HG02610 (cell line): ENCODE data around the gene RPTOR.

Experiments used
- ATAC-seq: cut with Tn5 transposase; IDR thresholded peaks from one replicate; pipeline ENCODE4 v1.9.1; 2021; ENCODE audit warnings: mild to moderate bottlenecking, moderate library complexity; ENCODE audit not compliant: unreplicated experiment

The RPTOR gene

DNA sequence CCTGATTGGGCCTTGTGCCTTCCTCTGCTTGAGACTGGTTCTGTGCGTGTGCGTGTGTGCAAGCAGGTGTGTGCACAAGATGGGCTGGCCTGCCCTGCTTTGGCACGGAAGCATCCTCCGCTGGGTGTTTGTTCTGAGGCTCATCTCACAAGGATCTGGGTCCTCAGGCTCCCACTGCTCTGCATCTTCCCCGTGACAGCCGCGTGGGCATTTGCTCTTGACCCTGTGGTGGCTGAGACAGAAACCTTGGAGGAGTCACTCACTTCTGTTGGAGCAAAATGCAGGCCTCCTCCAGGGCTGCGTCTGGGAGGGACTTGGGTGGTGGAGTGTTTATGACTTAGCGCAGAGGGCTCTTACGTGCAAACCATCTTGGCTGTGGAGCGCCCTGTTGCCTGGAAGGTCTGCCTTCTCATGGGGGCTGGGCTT, 119.2 kb downstream of the RPTOR start:
- no peak for ATAC-seq

DNA sequence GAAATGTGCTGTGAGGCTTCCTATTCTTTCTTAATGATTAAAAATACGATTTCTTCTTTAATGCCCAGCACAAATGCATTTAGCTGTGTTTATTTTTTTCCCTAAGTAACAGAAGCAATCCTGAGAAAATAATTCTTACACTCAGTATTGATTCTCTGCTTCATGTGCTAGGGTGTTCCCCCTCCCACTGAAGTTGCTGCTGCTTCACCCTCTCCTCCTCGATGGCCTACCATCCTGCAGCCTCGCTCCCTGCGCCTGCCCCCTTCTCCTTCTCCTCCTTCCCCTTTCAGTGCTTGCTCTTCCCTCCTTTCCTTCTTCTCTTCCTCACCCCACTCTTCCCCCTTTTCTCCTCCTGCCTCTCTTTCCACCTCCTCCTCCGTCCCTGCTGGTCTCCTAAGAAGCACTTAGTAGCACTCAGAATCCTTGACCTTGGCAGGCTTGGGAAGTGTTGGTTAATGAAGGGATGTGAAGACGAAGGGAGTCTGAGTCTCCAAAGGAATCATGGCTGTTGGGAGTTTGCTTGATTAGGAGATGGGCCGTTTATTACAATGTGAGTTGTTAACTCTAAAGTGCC, 119.7 kb downstream of the RPTOR start:
- ATAC-seq: no peak

DNA sequence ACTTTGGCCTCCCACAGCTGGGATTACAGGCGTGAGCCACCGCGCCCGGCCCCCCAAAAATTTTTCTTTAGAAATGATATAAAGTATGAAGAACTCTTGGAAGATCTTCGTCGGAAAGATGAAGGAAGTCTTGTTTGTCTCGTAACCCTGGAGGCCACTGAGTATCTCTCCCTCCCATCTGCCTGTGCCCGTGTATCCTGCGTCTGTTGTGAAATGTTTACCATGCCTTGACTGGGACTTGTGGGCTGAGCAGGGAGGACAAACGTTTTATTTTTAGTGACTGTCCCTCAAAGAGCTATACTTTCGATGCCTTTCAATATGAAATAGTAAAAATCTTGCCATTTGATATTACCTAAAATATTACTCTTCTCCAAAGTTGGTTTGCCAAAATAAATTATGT, 121.2 kb downstream of the RPTOR start:
- no peak for ATAC-seq

DNA sequence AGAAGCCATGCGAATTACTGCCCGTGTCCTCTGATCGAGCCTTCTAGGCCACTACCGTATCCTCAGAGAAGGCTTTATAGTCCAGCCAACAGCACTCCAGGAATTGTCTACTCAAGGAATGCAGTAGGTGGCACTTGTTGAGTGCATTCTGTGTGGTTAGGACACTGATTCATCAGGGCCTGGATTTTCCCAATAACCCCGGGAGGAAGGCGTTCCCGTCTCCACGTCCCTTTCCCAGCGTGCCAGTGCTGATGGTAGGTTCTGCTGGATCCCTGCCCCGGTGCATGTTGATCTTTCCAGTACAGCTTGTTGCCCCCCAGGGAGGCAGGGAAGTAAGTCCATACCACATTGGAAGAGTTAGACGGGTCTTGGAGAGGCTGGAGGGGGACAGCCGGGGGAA, 122.2 kb downstream of the RPTOR start:
- ATAC-seq: no peak

DNA sequence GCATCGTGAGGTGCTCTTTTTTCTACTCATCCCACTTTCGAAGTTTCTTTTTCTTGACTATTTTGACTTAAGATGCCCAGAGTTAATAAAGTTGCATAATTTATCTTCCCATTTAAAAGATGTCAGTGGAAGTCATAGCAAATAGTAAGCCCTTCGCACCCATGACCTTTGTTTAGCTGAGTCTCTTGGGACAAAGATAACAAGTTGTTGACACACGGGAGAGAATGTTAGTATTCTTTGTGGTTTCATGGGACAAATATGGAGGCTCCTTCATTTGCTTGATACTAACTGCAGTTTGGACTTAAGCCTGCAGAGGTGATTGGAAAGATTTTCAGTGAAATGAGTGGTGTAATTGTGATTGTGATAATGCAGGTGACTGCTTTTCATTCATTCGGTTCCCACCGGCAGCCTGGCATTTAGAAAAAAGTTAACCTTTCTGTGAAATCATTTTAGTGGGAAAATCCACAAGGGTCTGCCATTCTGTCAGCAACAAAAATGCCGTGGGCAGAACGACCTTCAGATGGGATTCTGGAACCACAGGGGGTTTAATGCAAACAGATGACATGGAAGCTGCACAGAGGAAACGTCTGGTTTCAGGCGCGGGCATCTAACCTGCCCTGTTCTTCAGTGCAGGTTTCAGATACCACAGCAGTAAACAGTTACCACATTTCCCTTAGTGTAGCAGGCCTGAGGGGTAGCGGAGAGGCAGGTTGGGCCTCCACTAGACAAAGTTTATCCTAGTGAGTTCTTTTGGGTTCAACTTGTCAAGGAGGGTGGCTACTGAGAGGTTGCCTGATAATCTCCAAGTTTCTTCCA, 123.0 kb downstream of the RPTOR start:
- ATAC-seq: no peak

DNA sequence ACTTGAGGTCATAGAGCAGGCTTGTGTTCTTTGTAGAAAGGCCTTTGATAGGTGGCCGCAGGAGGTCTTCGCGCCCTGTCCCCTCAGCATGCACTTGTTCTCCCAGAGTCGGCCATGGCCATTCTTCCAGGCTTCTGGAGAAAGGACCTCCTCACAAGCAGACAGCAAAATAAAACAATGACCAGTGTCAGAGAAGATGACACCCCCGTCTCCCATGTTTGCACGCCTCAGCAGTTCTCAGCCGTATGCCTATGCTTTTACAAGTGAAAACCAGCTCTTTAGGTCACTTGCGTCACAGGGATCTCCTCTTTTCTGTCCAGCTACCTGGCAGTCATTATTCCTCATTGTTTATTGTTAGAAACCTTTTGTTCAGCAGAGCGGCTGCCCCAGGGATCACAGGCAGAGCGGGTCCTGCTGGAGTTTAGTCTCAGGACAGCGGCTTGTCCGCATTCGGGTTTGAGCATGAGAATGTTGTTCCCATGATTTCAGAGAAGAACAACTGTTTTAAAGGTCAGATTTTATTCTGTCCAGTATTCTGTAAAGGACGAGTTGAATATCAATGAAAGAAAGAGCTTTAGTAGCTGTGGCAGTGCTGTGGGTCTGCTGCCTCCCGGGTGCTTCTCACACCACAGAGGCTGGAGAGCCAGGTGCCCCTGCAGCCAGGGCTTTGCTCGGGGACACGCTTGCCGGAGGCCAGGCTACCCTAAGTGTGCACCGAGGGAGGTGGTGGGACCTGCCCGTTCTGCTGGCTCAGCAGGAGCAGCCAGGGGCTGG, 123.9 kb downstream of the RPTOR start:
- ATAC-seq: no peak

DNA sequence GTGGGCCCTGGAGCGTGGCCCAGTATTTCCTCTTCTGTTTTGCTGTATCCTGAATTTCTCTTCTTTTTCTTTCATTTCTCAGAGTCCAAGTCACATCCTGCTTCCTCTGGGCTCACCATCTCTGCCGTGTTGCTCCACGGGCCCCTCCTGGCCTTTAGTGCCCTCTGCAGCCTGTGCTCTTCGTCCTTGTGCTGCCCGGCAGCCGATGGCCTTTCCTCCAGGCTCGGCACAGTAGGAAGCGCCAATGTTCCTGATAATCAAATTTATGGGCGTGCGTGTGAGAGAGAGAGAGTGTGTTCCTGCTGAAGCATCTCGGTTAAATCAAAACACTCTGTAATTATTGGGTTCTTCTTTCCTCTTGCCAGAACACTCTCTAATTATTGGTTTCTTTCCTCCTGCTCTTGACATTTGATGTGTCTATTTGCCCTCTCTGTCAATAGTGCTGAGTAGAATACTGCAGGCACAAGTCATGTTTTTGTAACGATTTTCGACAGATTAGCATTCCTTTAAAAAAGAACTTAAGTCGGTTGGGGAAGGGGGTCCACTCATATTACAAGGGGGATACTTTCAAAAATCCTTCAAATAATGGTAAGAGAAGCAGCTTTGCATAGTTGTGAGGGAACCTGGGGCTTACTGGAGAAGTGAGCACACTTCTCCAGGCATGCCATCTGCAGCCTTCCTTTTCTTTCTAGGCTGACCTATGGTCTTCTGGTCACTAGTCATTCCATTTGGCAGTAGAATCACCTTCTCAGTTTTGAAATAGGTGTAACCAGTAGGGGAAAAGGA, 126.6 kb downstream of the RPTOR start:
- ATAC-seq: no peak

DNA sequence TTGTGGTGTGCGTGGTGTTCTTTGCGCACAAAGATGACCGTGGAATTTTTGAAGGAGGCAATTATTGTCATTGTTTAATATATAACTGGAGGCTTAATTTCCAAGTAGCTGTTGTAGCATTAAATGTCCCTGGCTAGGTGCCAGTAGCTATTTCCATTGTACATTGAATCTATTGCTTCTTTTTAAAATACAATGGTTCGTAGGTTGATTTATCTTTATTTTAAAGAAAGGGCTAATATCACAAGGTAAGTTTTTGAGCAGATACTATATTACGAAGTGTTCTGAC, 127.1 kb downstream of the RPTOR start:
- no peak for ATAC-seq

DNA sequence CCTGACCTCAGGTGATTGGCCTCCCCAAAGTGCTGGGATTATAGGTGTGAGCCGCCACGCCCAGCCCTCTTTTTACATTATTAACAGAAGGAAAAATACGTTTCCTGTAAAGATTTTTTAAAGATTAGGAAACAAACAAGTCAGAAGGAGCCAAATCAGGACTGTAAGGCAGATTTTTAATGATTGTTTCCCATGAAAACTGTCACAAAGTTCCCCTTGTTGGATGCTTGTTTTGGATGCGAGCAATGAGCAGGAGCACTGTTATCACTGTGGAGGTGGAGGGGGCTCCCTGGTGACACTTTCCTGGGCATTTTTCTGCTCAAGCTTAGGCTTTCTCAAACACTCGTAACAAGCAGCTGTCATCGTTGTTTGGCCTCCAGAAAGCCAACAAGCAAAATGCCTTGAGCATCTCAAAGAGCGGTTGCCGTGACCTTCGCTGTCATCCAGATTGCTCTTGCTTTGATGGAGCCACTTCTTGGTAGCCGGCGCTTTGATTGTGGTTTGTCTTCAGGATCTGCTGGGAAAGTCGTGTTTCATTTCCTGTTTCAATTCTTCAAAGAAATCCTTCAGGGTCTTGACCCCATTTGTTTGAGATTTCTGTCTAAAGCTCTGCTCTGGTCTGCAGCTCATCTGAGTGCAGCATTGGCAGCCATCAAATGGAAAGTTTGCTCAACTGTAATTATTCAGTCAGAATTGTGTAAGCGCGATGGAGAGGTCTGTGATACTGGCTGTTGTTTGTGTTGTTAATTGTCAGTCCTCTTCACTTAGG, 128.7 kb downstream of the RPTOR start:
- ATAC-seq: no peak

DNA sequence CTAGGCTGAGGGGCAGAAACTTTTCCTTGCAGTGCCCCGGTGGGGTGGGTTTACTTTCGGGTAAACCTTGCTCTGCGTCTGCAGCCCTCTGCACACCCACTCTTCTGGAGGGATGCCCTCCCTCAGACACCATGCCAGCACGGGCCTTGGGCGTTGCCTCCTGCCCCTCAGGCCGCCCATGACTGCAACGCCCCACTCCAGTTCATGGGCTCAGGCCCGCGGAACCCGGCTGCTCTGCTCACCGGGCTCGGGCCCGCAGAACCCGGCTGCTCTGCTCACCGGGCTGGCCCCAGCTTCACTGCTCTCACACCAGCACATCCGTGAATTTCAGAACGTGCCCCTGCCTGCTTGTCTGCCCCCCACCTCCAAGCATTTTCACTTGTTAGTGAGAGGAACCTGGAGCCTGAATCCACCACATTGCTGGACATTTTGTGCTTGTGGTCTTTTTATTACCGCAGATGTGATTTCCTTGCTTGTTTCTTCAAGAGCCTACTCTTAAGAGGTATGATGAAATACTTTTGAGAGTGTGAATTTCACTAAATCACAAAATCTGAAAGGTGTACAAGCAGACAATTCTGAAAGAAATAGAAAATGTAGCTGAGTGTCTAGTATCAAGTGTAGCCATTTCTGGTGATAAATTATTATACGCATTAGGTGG, 130.9 kb downstream of the RPTOR start:
- no peak for ATAC-seq

DNA sequence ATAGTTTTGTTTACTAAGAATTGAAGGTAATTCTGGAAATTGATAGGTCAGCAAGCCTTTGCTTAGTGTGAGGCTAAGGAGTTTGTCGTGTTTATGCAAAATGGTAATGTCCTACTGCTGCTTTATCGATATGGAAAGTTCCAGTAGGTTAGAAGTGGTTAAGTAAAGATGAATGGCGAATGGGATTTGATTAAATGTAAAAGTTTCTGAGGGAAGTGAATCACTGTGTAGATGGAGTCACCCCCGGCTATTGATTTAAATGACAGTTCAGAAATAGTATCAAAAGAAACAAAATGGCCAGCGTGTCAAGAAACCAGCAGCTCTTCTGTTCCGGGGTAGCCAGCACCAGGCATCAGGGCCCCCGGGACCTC, 131.4 kb downstream of the RPTOR start:
- no peak for ATAC-seq

DNA sequence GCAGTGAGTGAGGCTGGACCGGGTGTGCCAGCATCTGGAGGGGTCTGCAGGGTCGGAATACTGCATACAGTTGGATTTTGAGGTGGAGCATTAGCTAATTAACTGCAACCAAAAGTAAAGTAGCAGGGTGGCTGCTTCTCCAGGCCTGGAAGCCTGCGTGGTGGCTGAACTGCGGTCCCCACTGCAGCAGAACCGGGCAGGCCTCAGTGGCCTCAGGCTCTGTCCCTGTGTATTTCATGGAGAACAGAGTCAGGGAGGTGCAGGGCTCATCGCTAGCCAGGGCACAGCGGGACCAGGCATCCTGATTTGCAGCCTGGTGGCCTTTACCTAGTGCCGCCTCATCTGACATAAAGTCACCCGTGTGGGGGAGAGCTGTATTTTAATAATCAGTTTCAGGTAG, 131.9 kb downstream of the RPTOR start:
- ATAC-seq: no peak

DNA sequence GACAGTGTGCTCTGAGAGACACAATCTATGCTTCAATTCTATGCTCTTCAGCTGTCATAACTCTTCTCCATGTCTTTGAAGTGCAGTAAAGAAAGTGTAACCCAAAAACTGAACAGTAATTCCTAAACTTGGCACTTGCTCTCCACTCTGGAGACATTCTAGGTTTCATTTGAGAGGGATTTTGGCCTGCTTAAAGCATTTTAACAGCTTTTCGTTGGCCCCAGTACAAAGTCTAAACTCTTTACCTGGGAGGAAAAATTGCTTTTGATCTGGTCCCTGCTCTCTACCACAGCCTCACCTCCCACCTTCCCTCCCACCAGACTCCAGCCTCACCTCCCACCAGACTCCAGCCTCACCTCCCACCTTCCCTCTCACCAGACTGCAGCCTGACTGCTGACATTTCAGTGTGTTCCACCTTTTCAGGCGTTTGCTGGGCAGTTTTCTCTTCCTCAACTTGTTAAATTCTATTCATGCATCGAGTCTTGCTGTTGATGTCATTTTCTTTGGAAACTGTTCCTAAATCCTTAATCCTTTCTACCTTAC, 132.6 kb downstream of the RPTOR start:
- ATAC-seq: no peak

DNA sequence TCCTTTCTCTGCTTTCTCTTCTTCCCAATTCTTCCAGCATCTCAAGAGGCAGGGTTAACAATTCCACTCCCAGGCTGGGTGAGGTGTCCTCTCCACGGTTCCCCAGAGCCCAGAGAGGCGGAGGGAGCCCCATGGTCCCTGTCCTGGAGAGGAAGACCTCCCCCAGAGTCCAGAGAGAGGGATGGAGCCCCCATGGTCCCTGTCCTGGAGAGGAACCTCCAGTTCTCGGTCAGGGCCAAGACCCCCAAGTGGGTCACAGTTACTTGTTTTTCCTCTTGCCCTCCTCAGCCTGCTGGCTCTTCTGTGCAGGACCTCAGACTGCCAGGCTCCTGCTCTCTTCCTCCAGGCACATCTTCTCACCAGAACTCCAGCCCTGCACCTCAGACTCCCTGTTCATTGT, 135.2 kb downstream of the RPTOR start:
- ATAC-seq: no peak

DNA sequence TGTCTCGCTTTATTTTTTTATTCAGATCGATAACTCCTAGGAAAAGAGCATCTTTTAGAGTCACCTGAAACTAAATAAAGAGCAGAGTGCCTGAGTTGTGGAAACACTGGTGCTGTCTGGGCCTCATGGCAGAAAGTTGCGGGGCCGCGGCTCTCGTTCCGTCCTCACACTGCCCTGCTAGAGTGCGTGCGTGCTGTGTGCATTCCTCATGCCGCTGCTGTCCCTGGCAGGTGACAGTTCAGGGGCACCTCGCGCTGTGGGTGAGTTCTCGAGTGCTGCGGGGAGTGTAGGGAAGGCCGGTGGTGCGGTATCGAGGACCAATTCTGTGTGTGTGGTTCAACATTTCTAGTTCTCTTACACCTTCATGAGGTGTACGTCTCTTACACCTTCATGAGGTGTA, 136.6 kb downstream of the RPTOR start:
- no peak for ATAC-seq

DNA sequence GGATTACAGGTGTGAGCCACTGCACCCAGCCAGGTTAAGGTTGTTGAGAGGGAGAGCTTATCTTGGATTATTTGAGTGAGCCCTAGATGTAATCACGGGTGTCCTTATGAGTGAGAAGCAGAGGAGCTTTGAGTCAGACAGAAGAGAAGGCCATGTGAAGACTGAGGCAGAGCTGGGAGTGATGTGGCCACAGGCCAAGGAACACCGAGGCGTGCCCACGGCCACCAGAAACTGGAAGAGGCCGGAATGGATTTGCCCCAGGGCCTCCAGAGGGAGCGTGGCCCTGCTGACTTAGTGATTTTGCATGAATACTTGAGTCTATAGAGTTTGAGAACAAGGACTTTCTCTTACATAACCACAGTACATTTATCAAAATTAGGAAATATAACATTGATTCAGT, 137.7 kb downstream of the RPTOR start:
- ATAC-seq: no peak

DNA sequence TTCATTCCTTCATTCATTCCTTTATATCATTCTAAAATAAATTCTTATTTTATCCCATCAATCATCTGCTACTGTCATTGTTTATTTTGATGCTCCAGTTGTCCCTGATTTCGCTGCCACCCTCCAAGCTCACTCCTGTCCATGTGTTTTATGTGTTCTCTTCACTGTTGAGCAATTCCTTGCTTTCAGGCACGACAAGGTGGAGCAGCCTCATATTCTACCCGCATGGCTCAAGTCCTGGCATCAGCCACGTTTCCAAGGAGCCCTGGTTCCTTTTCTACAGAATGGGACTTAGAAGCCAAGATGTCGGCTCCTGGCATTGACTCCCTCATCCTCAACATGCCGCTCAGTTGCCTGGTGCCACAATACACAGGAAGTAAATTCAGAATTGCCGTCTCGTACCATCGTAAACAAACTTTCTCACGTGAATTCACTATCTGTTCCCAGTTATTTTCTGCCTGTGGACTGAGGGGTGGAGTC, 139.0 kb downstream of the RPTOR start:
- no peak for ATAC-seq

DNA sequence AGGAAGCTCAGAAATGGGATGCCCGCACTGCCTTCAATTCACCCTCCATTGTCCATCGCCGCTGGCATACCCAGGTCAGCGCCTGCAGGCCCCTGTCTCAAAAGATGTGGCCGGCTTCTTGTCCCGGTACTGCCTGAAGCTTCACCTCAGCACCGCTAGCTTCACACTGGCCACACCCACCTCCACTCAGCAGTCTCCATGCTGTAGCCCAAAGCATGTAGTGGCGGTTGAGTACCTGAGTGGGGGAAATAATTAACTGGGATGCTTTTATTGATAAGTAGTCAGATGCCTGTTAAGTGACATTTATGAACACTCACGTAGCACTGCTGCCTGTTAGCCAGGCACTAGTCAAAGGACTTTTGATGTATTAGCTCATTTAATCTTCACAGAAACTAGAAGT, 143.2 kb downstream of the RPTOR start:
- no peak for ATAC-seq

DNA sequence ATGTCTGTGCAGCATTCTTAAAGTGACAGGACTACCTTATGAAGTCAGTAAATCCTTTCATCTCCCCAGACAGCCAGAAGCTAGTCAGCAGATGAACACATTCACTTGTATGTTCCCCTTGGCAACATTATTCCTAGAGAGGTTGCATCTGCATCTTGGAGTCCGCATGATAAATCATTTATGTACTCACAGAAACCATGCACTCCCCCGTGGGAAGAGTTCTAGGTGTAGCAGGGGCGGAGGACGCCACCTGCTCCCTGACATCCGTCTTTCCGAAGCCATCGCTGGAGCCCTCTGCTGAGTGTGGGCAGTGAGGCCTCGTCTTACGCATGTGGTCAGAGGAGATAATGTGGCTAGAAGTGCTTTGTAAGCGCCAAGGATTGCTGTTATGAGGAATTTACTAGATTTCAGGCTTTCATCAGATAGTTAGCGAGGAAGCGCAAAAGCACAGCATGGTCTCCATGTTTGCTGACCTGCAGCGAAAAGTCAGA, 144.5 kb downstream of the RPTOR start:
- ATAC-seq: no peak

DNA sequence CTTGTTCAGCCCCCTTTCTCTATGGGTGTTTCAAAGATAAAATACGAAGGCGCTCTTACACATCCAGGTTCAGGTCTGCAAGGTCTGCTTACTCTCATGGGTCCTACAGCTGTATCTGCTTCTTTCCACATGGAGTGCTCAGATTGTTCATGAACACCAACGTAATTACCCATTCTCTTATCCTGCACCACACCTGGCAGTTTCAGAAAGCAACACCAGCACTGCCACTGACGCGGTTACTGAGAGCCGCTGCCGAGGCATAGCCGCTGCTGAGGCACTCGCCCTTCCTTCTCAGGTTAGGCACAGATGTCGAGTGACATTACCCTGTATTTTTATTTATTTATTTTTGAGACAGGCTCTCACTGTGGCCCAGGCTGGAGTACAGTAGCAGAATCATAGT, 147.1 kb downstream of the RPTOR start:
- no peak for ATAC-seq
